Tibial nerve (tissue), 4 donors: ENCODE measurements around the gene MET. TPM values are rescaled to one million over a fixed set of nuclear protein-coding genes. Genes with fewer than 3 reads are reported as not detected.
A peak's percentile ranks its signal among the peaks of the same experiment; 100 is the strongest.

Experiments
- DNase-seq, 2 donors: peaks; one replicate each; pipeline ENCODE4 v3.0.0-alpha.2; 2019; ENCODE audit warnings: low spot score in 2 of 2
- H3K27ac ChIP-seq, 4 donors: fragments of 200-600 bp; sonication (generic) in 3 of 4; one replicate each; pipeline ENCODE4 v1.5.1; 2017 to 2019; ENCODE audit warnings: mild to moderate bottlenecking in 1 of 4
- H3K27me3 ChIP-seq, 2 donors: fragments of 200-600 bp; sonication (generic) in 1 of 2; one replicate each; pipeline versions ENCODE4 v1.5.1 to v1.6.0; 2017 to 2019
- H3K36me3 ChIP-seq, 3 donors: fragments of 200-600 bp; sonication (generic); one replicate each; pipeline ENCODE4 v1.5.1; 2018 to 2019
- H3K4me1 ChIP-seq, 4 donors: fragments of 200-600 bp; sonication (generic) in 3 of 4; one replicate each; pipeline ENCODE4 v1.5.1; 2017 to 2019
- H3K4me3 ChIP-seq, 4 donors: fragments of 200-600 bp; sonication (generic) in 3 of 4; one replicate each; pipeline ENCODE4 v1.5.1; 2017 to 2019; ENCODE audit warnings: mild to moderate bottlenecking in 1 of 4, moderate library complexity in 1 of 4
- H3K9me3 ChIP-seq, 4 donors: fragments of 200-600 bp; sonication (generic) in 3 of 4; one replicate each; pipeline ENCODE4 v1.5.1; 2017 to 2019
- EP300 ChIP-seq, 2 donors: sonication (generic); formaldehyde crosslinking; IDR thresholded peaks; one replicate each; pipeline ENCODE4 v1.6.1; 2017; ENCODE audit warnings: antibody characterized with exemption in 2 of 2, mild to moderate bottlenecking in 1 of 2
- POLR2A ChIP-seq, 2 donors: fragments of 450-650 bp; IDR thresholded peaks; one replicate each; pipeline ENCODE4 v1.6.1; 2017; ENCODE audit warnings: antibody characterized with exemption in 2 of 2, mild to moderate bottlenecking in 2 of 2, moderate library complexity in 2 of 2
- WGBS, 2 donors: methylation state at CpG; one replicate each; pipeline ENCODE4 v1.1.5; 2018; 5-methylcytosine and 5-hydroxymethylcytosine counted together
- total RNA-seq, 4 donors: library from RNA; depleted of rRNA; stranded (reverse); fragments of >200 nt; gene quantifications; one replicate each; pipeline ENCODE4 v1.1.0, GENCODE V29; 2016
- TF ChIP-seq, protein P1 (sequence below), 5 experiments: fragments of 200-600 bp in 3 of 5; fragments of 450-650 bp in 2 of 5; sonication (generic) in 3 of 5; IDR thresholded peaks; one replicate each; pipeline ENCODE4 v1.5.1; 2016 to 2019; ENCODE audit warnings: antibody characterized with exemption in 5 of 5, mild to moderate bottlenecking in 3 of 5, moderate library complexity in 2 of 5

MET gene
- total RNA-seq, 4 donors from 2014 or later = 22.6 to 49.8 (median 37.1) TPM

DNA sequence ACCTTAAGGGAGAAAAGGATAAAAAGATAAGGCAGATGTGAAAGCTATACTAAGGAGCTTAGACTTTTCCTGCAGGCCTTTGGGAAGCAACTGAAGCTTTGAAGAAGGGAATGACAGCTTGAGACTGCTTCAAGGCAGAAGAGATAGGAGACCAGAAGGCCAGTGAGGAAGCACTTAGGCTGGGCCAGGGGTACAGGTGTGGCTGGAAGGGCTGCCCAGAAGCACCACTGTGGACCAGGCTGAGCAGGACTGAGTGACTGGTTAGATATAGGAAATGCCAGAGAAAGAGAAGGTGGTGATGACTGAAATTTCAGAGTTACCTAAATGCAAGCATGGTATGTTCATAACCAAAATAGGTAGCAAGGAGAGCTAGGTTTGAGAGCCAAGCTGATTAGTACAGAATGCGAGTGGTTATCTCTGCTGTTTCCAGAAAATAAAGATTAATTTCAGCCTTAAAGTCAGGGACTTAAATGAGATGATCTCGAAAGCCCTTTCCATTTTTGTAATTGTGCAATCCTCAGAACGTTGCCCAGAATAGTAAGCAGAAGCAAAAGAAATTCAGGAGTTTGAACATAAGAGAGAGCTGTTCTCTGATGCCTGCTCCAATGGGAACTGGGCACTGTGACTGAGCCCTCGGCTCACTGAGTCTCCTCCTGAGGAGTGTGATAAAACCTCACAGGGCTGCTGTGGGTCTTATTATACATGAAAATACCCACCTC, 54.9 kb downstream of the MET start:
- Histone ChIP-seq H3K4me1 (peaks cover 0 to 38% (median 11%) of the 10 kb centered on the region in 4 donors), H3K9me3 (no peaks in the 10 kb centered on the region), H3K27me3 (no peaks in the 10 kb centered on the region), H3K4me3 (no peak overlapping the region), H3K27ac (peak overlapping the region in 2 of 4 donors; percentile 43 to 64), H3K36me3 (no peaks in the 10 kb centered on the region)
- TF ChIP-seq, protein P1, sequence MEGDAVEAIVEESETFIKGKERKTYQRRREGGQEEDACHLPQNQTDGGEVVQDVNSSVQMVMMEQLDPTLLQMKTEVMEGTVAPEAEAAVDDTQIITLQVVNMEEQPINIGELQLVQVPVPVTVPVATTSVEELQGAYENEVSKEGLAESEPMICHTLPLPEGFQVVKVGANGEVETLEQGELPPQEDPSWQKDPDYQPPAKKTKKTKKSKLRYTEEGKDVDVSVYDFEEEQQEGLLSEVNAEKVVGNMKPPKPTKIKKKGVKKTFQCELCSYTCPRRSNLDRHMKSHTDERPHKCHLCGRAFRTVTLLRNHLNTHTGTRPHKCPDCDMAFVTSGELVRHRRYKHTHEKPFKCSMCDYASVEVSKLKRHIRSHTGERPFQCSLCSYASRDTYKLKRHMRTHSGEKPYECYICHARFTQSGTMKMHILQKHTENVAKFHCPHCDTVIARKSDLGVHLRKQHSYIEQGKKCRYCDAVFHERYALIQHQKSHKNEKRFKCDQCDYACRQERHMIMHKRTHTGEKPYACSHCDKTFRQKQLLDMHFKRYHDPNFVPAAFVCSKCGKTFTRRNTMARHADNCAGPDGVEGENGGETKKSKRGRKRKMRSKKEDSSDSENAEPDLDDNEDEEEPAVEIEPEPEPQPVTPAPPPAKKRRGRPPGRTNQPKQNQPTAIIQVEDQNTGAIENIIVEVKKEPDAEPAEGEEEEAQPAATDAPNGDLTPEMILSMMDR (IDR thresholded peaks at IDR 0.05) = no peak
- TF ChIP-seq POLR2A (IDR thresholded peaks at IDR 0.05) (no peak), EP300 (IDR thresholded peaks at IDR 0.05) (peak in 1 of 2 donors; percentile 14)
- 45 to 47% methylated on average over 4 of the region's 4 CpGs for WGBS, 2 donors
- DNase-seq = no peak

DNA sequence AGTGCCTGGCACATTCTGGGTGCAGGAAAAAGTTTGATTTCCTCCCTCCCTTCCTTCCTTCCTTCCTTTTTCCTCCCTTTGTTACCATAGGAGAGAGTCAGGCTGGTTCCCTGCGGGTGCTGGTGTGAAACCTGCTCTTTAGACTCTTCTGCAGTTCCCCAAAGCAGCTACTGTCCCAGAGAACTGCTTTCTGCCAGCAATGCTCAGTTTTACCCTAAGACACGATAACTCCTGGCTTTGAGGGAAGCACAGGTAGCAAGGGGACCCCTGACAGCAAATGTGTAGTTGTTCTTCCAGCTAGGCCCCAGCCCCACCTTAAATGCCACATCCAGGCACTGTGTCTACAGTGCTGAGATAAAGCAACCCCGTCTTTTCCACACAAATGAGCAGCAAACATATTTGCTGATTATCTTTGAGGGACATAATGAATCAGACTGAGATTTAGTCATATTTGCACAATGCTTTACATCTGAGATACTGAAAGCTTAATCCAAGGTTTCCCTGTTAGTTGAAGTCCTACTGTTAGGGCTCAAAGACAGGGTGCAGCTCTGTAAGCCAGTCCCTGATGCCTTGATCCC, 55.5 kb downstream of the MET start:
- no peaks in the 10 kb centered on the region for H3K9me3 ChIP-seq
- no peaks in the 10 kb centered on the region for H3K36me3 ChIP-seq
- DNase-seq = no peak
- WGBS, 2 donors = 77 to 85% methylated on average over 3 of the region's 3 CpGs
- no peaks in the 10 kb centered on the region for H3K27me3 ChIP-seq
- H3K4me1 ChIP-seq = peaks cover 0 to 42% (median 13%) of the 10 kb centered on the region in 4 donors
- H3K27ac ChIP-seq = peak overlapping the region in 2 of 4 donors; percentile 43 to 64
- TF ChIP-seq, protein P1 (IDR thresholded peaks at IDR 0.05) = no peak
- TF ChIP-seq POLR2A (IDR thresholded peaks at IDR 0.05) (no peak), EP300 (IDR thresholded peaks at IDR 0.05) (no peak)
- H3K4me3 ChIP-seq = no peak overlapping the region

DNA sequence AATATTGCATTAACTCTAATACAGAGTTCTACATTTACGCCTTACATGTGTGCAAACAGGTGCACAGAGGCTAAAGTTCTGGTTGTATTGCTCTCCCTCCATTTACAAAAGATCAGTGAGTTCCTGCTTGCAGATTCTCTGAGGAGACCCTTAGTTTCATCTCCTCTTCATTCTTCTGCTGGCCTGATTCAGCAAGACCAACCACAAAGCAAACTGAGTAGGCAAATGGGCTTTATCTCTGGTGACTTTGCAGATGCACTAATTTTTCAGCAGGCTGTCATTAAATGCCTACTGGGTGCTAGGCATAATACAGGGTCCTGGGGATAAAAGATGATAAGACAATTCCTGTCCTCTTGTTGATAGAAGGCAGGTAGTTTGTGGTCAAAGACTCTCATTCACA, 56.4 kb downstream of the MET start:
- DNase-seq = no peak
- Histone ChIP-seq H3K4me3 (no peak overlapping the region), H3K4me1 (peaks cover 0 to 42% (median 13%) of the 10 kb centered on the region in 4 donors), H3K9me3 (no peaks in the 10 kb centered on the region), H3K27ac (no peak overlapping the region), H3K36me3 (no peaks in the 10 kb centered on the region), H3K27me3 (no peaks in the 10 kb centered on the region)
- TF ChIP-seq POLR2A (IDR thresholded peaks at IDR 0.05) (no peak), EP300 (IDR thresholded peaks at IDR 0.05) (no peak)
- TF ChIP-seq, protein P1 (IDR thresholded peaks at IDR 0.05) = no peak
- 95 to 100% methylated on average over 1 of the region's 1 CpG for WGBS, 2 donors

DNA sequence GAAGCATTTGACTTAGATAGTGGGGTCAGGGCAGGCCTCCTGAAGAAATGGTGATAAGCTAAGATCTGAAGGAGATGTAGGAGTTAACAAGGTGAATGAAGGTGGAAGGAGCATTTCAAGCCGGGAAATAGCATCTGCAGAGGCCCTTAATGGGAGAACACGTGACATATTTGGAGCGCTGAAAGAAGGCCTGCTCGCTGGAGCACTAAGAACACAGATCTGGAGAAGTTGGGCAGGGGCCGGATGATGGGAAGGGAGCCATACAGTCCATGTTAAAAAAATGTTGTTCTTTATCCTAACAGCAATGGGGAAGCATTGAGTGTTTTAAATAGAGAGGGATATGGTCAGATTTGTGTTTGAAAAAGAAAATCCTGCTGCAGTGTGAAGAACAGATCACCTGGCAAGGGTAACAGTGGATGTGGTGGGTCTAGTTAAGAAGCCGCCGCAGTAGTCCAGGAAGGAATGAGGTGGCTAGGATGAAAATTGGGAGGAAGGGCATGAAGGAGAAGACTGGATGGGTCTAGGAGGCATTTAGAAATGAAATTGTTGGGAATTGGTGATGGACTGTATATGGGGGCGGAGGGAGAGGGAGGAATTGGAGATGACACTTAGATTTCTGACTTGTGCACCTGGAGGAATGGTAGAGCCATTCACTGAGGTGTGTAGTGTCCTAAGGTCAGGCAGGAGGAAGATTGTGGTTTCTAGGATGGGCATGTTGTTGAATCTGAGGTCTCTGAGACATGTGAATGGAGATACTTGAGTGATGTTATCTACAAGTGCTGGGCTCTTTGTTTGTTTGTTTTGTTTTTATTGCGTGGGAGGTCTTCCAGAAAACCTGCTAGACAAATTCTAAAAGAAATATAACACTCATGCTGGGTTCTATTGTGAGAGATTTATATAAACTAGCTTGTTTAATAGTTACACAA, 58.4 kb downstream of the MET start:
- WGBS, 2 donors = 90 to 92% methylated on average over 9 of the region's 9 CpGs
- TF ChIP-seq POLR2A (IDR thresholded peaks at IDR 0.05) = no peak
- TF ChIP-seq, protein P1 (IDR thresholded peaks at IDR 0.05) = no peak
- Histone ChIP-seq H3K9me3 (no peaks in the 10 kb centered on the region), H3K4me1 (peaks cover 0 to 54% (median 19%) of the 10 kb centered on the region in 4 donors), H3K27me3 (no peaks in the 10 kb centered on the region), H3K27ac (no peak overlapping the region), H3K4me3 (no peak overlapping the region), H3K36me3 (no peaks in the 10 kb centered on the region)
- DNase-seq = no peak
